Activated T-helper 17 cell treated with anti-CD3 and anti-CD28 coated beads, Interleukin-2, amount 50 U/mL, for 72 hours (primary cell): ENCODE results near the gene TSPEAR. TPM values are rescaled to one million over a fixed set of nuclear protein-coding genes. Genes with fewer than 3 reads are reported as not detected.
"Not testable (repeated sequence)": the region's sequence is repeated elsewhere in the genome, so short reads cannot be mapped to it uniquely, and the experiment has no call there.

ENCODE experiments used
- ATAC-seq: fragments of 150-1000 bp; cut with Tn5 transposase; replicated peaks from 2 replicates; pipeline ENCODE4 v1.10.0; 2021; ENCODE audit warnings: mild to moderate bottlenecking, moderate library complexity
- H3K27ac Mint-ChIP-seq: one replicate; pipeline ENCODE4 v1.8.0; 2022; ENCODE audit warnings: mixed read lengths
- H3K27me3 Mint-ChIP-seq: one replicate; pipeline ENCODE4 v1.8.0; 2022; ENCODE audit warnings: mixed read lengths
- H3K36me3 Mint-ChIP-seq: one replicate; pipeline ENCODE4 v1.8.0; 2022; ENCODE audit warnings: low read depth, mild to moderate bottlenecking, mixed read lengths
- H3K4me1 Mint-ChIP-seq: one replicate; pipeline ENCODE4 v1.8.0; 2022; ENCODE audit warnings: mixed read lengths
- H3K4me3 Mint-ChIP-seq: one replicate; pipeline ENCODE4 v1.8.0; 2022; ENCODE audit warnings: mild to moderate bottlenecking, mixed read lengths
- H3K9me3 Mint-ChIP-seq: one replicate; pipeline ENCODE4 v1.8.0; 2022; ENCODE audit warnings: mixed read lengths
- total RNA-seq, 2 donors: library from RNA; stranded (reverse); gene quantifications; one replicate each; pipeline ENCODE4 v1.2.3, GENCODE V29; 2022

TSPEAR gene
- total RNA-seq, 2 donors from 2014 or later, result 0.08 TPM; not detected in 1

DNA sequence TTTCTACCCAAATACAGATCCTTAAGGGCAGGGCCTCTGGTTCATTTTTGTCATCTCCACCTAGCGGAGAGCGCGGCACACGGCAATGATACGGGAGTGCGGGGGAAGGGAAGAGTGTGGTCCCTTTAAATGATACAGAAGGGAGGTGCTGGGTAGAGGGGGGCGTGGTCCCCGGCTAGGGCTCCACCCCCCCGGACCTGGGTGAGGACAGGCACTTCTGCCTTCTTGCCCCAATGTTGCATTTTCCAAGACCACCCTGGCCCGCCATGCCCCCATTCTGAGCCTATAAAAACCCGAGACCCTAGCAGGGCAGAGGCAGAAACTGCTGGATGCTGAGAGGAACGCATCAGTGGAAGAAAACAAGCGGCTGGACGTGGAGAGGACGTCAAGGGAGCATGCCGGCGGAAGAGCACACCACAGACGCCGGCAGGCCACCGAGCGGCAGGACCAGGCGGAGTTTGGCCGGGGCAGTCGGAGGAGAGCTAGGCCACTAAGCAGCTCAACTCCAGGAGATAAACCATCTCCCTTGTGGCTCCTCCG is 226.0 kb downstream of the TSPEAR start:
- Mint-ChIP-seq H3K27ac (no peak overlapping the region), H3K4me1 (no peaks in the 10 kb centered on the region), H3K36me3 (no peaks in the 10 kb centered on the region), H3K9me3 (no peaks in the 10 kb centered on the region), H3K4me3 (no peak overlapping the region), H3K27me3 (peaks cover 8% of the 10 kb centered on the region)
- peak; percentile 45 for ATAC-seq

DNA sequence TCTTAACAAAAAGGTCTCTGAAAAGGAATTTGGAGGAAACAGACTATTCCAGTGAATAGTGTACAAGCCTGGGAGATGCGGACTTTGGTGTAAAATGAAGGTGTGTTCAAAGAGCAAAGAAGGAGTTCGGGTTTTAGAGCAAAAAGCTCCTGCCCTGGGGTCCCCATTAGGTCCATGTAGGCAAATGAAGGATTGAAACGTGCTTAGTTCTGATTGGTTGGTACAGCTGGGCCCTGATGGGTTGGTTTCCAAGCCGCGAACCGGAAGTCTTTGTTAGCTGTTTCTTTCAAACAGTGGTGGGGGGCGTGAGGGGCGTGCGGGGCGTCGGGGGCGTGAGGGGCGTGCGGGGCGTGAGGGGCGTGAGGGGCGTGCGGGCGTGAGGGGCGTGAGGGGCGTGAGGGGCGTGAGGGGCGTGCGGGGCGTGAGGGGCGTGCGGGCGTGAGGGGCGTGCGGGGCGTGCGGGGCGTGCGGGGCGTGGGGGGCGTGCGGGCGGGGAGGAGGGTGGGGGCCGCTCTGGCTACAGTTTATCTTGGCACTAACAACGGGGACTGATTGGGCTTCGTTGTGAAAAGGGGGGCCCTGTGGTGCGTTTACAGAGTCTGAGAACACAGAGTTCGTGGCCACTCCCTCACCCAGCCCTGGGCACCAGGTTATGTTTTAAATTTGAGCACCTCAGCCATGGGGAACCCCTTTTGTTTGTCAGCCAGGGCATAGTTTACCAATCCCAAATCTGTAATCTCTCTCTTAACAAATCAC is 226.7 kb downstream of the TSPEAR start:
- H3K36me3 Mint-ChIP-seq, result no peaks in the 10 kb centered on the region
- ATAC-seq, result no peak
- no peak overlapping the region for H3K4me3 Mint-ChIP-seq
- no peaks in the 10 kb centered on the region for H3K4me1 Mint-ChIP-seq
- peaks cover 8% of the 10 kb centered on the region for H3K27me3 Mint-ChIP-seq
- H3K27ac Mint-ChIP-seq, result no peak overlapping the region
- H3K9me3 Mint-ChIP-seq, result no peaks in the 10 kb centered on the region

DNA sequence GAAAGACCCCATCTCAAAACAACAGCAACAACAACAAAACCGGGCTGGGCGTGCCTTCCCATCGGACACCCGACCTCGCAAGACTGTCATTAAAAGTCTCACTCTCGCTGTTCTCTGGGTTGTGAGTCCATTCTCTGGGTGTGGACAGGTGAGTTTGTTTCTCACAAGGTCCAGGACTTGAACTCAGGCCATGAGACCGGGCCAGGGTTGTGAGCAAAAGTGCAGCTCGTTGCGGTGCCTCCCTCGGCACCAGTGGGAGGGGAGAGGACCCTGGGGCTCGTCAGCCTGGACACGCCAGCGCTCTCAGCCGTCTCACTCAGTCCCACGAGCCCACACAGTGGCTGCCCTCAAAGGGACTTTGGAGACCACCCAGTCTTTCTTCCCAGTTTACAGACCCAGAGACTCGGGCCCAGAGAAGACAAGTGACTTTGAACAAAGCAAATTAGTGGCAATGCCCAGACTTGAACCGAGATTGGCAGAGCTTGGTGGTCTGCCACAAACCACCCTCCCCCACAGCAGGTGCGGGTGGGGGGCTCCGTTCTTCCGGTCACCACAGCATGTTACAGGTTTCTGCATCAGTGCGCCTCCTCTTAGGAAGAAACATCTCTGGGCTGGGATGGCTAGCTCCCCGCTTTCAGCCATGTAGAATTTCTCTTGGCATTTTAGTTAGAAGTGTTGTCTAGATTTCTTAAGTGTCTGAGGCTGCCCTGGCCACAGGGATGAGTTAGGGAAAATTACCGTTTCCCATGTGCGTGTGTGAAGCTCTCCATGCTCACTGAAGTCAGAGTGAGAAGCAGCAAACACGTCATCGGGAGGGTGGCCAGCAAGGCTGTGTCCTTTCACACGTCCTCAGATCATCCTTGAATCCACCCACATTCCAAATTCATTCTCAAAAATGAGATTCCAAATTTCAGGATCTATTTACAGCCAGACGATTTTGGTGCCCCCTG is 227.8 kb downstream of the TSPEAR start:
- ATAC-seq, result no peak
- peaks cover 4% of the 10 kb centered on the region for H3K27me3 Mint-ChIP-seq

DNA sequence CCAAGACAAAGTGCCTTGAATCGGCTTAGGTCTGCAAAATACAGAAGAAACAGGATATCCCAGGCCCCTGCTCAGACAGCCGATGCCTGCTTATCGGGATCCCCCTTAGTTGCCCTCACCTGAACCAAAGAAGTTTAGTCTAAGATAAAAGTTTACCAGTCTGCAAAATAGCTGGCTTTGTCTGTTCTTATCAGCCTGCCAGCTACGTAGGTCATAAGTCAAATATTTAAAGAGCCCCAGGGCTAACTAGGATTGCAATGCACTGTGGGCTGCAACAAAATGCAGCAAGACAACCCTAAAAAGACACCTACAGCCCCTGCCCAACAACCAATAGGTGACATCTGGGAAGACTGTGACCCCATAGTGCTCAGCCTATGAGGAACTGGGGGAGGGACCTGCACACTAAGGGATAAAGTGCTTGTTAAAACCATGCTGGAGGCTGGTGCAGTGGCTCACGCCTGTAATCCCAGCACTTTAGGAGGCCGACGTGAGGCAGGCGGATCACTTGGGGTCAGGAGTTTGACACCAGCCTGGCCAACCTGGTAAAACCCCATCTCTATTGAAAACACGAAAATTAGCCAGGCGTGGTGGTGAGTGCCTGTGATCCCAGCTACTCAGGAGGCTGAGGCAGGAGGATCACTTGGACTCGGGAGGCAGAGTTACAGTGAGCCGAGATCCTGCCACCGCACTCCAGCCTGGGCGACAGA is 228.6 kb downstream of the TSPEAR start:
- ATAC-seq, result no peak
- H3K4me3 Mint-ChIP-seq, result no peak overlapping the region
- no peaks in the 10 kb centered on the region for H3K9me3 Mint-ChIP-seq
- H3K36me3 Mint-ChIP-seq, result no peaks in the 10 kb centered on the region
- no peak overlapping the region for H3K27ac Mint-ChIP-seq
- H3K27me3 Mint-ChIP-seq, result peaks cover 4% of the 10 kb centered on the region
- peaks cover 6% of the 10 kb centered on the region for H3K4me1 Mint-ChIP-seq

More for the DNA sequence above, 227.8 kb downstream of the TSPEAR start:
- Mint-ChIP-seq H3K9me3 (no peaks in the 10 kb centered on the region), H3K4me1 (peaks cover 6% of the 10 kb centered on the region), H3K36me3 (no peaks in the 10 kb centered on the region), H3K4me3 (no peak overlapping the region), H3K27ac (no peak overlapping the region)

DNA sequence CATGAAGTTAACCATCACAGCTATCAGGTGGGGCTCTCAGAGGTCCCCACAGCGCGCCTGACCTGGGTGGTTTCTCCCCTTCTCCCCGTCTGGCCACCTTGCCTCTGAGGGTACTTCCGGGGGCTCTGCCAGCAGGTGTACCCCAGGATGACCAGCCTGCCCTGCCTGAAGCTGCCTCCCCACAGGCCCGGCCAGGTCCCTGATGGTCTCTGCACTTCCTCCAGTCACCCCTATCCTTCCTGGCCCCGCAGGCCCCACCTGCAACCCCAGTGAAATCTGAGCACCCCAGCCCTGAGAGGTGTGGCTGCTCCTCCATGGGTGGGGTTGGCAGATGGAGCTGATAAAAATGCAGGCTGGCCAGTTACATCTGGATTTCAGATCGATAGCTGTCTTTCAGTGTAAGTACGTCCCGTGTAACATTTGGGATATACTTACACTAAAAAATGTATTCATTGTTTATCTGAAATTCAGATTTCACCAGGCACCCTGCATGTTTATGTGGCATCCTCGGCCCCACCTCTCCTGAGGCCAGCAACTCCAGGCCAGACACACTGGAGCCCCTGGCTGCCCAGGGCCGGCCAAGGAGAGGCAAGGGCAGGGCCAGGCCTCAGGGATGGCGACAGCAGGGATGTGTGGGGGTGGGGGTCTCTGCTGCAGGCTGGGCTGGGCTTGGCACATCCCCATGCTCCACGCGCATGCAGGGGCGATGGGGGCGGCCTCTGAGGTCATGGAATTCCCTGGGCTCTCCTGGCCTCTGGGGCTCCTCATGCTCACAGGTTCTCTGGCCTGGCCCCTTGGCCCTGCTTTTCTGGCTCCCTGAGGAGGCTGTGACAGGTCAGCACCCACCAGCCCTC is 230.9 kb downstream of the TSPEAR start:
- Mint-ChIP-seq H3K36me3 (no peaks in the 10 kb centered on the region), H3K4me3 (peak overlapping the region; percentile 63), H3K4me1 (peaks cover 6% of the 10 kb centered on the region), H3K27me3 (peaks cover 4% of the 10 kb centered on the region), H3K9me3 (no peaks in the 10 kb centered on the region), H3K27ac (peak overlapping the region; percentile 62)
- ATAC-seq, result no peak

DNA sequence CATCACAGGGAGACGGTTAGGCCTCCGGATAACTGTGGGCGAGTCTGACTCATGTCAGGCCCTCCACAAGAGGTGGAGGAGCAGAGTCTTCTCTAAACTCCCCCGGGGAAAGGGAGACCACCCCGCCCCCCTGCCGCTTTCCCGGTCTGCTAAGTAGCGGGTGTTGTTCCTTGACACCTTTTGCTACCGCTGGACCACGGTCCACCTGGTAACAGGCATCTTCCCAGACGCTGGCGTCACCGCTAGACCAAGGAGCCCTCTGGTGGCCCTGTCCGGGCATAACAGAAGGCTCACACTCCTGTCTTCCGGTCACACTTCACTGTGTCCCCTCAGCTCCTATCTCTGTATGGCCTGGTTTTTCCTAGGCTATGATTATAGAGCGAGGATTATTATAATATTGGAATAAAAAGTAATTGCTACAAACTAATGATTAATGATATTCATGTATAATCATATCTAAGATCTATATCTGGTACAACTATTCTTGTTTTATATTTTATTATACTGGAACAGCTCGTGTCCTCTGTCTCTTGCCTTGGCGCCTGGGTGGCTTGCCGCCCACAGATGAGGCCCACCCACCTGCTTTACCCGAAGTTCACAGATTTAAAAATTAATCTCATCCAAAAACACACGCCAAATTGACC is 231.7 kb downstream of the TSPEAR start:
- H3K9me3 Mint-ChIP-seq, H3K4me1 Mint-ChIP-seq, H3K27me3 Mint-ChIP-seq, H3K36me3 Mint-ChIP-seq, ATAC-seq: not testable (repeated sequence)
- Mint-ChIP-seq H3K4me3 (peak overlapping the region; percentile 63), H3K27ac (peak overlapping the region; percentile 85)

DNA sequence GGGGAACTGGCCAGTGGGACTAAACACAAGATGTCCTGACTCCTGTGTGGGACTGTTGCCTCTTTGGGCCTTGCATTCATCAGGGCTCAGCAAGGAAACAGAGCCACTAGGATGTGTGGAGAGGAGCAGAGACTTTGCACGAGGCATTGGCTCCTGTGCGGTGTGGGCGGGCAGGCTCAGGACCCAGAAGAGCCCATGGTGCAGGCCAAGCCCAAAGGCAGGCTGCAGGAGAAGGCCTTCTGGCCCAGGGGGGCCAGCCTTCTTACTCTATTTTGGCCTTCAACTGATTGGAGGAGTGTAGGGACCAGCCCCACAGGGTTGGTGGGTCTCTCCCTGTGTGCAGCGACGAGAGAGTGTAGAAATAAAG is 232.6 kb downstream of the TSPEAR start:
- Mint-ChIP-seq H3K27ac (peak overlapping the region; percentile 85), H3K4me1 (peaks cover 6% of the 10 kb centered on the region), H3K4me3 (peak overlapping the region; percentile 63), H3K9me3 (no peaks in the 10 kb centered on the region), H3K27me3 (no peaks in the 10 kb centered on the region), H3K36me3 (no peaks in the 10 kb centered on the region)
- no peak for ATAC-seq

DNA sequence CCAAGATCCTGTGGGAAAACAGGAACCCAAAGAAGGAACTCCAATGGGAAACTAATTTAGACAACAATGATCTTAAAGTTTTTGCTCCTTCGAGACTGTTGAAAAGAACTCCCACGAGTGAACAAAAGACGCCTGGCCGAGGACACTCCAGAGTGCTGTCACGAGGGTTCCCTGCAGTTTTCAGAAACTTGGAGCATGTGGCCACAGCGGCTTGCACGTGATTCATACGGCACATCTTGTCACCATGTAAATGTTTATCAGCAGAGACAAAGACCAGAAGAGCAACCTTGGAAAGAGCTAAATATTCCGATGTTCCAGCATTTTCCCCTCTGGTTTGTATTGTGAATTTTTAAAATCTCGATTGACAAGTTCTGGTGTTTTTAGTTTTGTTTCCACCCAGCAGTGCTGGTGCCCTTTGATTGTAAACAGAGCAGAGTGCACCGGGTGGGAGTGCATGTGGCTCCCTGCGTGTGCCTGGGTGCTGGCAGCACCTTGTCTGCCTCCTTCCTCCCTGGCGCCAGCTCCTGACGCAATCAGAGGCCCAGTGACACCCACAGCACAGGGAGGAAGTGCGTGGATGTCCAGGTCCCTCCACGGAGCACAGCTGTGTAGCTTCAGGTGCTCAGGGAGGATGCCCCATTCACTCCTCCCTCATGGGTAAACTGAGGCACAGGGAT is 233.1 kb downstream of the TSPEAR start:
- no peak overlapping the region for H3K27ac Mint-ChIP-seq
- H3K36me3 Mint-ChIP-seq, result no peaks in the 10 kb centered on the region
- H3K27me3 Mint-ChIP-seq, result no peaks in the 10 kb centered on the region
- no peaks in the 10 kb centered on the region for H3K9me3 Mint-ChIP-seq
- H3K4me3 Mint-ChIP-seq, result no peak overlapping the region
- H3K4me1 Mint-ChIP-seq, result peaks cover 6% of the 10 kb centered on the region
- ATAC-seq, result no peak

DNA sequence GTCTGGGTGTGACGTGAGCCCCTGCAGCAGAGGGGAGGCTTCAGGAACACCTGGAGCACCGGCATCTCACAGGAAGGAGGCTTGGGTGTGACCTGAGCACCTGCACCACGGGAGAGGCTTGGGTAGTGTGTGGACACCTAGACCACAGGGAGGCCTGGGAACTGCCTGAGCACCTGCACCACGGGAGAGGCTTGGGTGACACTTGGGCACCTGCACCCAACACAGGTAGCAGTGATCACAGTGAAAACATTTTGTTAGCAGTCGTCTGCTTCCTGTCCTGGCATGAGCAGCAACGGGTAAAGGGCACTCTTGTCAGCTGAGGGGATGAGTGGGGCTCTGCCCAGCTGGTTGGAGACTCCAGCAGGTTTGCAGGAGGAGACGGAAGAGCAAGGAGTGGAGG is 233.7 kb downstream of the TSPEAR start:
- H3K27ac Mint-ChIP-seq, result peak overlapping the region; percentile 37
- no peaks in the 10 kb centered on the region for H3K9me3 Mint-ChIP-seq
- H3K36me3 Mint-ChIP-seq, result no peaks in the 10 kb centered on the region
- ATAC-seq, result no peak
- H3K27me3 Mint-ChIP-seq, result no peaks in the 10 kb centered on the region
- H3K4me3 Mint-ChIP-seq, result no peak overlapping the region
- H3K4me1 Mint-ChIP-seq, result peaks cover 6% of the 10 kb centered on the region

DNA sequence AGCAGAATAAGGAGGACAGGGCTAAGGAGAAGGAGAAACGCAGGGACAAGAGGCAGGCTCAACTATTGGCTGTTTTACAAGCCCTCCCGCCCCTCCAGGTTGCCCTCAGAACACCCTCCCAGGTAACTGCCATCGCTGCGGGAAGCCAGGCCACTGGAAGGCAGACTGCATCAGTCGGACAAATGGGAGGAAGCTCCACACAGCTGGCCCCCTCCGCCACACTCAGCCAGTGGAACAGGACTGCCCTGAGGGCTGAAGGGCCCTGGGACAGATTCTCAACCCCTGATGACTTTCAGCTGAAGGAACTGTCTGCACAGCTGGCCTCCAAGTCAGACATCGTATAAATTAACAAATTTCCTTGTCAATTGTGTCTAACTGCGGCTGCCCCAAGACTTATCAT is 234.2 kb downstream of the TSPEAR start:
- Mint-ChIP-seq H3K9me3 (no peaks in the 10 kb centered on the region), H3K27me3 (no peaks in the 10 kb centered on the region), H3K36me3 (no peaks in the 10 kb centered on the region), H3K27ac (no peak overlapping the region), H3K4me1 (peaks cover 6% of the 10 kb centered on the region), H3K4me3 (no peak overlapping the region)
- no peak for ATAC-seq

DNA sequence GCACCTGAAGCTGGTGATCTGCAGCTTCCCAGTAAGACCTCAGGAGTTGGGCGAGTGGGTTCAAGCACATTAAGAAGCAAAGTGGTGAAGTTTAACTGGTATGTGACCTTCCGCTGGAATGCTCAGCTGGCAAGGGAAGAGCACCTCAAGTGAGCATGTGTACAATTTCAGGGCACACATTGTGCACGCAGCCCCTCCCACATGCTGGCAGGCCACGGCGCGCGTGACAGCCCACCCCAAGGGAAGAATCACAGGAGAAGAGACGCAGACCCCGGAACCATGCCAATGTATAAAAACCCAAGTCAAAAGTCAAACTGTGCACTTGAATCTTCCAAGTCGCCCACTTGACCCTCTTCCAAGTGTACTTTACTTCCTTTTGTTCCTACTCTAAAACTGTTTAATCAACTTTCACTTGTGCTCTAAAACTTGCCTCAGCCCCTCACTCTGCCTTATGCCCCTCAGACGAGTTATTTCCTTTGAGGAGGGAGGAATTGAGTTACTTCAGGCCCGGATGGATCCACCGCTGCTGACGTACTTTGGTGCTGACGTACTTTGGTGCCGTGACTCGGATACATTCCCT is 236.0 kb downstream of the TSPEAR start:
- Mint-ChIP-seq H3K27ac (no peak overlapping the region), H3K4me3 (no peak overlapping the region), H3K9me3 (no peaks in the 10 kb centered on the region), H3K36me3 (no peaks in the 10 kb centered on the region), H3K27me3 (no peaks in the 10 kb centered on the region), H3K4me1 (peaks cover 6% of the 10 kb centered on the region)
- ATAC-seq, result no peak

DNA sequence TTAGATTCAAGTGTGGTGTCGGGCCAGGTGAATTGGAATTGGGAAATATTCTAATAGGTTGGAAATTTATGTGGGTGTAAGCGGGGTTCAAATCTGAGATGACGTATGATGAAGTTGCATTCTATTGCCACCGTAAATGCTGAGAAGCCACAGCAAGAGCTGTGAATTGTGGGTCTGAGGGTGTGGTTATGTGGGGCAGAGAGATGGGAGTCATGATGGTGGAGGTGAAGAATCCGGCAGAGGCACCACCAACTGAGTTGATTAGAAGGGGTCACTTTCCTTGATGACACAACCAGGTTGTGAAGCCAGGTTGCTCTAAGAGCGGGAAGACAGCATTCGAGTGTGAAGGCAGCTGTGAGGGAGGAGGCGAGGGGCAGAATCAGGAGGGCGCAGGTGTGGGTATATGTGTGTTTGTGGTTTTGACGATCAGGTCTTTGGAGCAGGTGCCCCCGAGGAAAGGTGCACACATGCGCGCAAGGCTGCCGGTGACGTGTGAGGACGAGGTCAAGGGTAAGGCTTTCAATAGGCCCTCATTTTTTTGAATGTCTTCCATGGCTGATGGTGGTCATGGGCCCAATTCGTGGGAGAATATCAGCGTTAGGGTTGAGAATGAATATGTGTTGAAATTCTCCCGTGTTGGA is 237.3 kb downstream of the TSPEAR start:
- no peak overlapping the region for H3K27ac Mint-ChIP-seq
- H3K36me3 Mint-ChIP-seq, result no peaks in the 10 kb centered on the region

More for the DNA sequence above, 237.3 kb downstream of the TSPEAR start:
- no peaks in the 10 kb centered on the region for H3K9me3 Mint-ChIP-seq
- no peaks in the 10 kb centered on the region for H3K27me3 Mint-ChIP-seq
- no peak overlapping the region for H3K4me3 Mint-ChIP-seq
- peaks cover 2% of the 10 kb centered on the region for H3K4me1 Mint-ChIP-seq
- ATAC-seq, result no peak
